ENCODE data around the gene TSC22D2.

DNA sequence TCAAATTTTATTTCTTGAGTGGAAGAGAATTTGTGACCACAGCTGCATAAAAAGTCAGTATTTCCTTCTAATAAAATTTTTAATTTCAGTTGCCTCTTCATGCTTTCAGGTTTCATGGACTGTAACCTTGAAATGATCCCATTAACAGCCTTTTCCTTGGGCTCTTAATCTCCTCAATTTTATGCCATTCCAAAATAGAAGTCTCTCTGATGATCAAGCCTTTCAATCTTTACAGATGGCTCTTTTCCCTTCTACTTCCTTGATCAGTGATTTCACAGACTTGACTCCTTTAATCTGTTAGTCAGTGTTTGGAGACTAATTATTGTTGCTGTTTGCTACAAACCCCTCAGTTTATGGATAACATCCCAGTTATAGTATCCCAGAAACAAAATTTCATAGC is 11.9 kb downstream of the TSC22D2 start:
- TF ChIP-seq, protein P1, sequence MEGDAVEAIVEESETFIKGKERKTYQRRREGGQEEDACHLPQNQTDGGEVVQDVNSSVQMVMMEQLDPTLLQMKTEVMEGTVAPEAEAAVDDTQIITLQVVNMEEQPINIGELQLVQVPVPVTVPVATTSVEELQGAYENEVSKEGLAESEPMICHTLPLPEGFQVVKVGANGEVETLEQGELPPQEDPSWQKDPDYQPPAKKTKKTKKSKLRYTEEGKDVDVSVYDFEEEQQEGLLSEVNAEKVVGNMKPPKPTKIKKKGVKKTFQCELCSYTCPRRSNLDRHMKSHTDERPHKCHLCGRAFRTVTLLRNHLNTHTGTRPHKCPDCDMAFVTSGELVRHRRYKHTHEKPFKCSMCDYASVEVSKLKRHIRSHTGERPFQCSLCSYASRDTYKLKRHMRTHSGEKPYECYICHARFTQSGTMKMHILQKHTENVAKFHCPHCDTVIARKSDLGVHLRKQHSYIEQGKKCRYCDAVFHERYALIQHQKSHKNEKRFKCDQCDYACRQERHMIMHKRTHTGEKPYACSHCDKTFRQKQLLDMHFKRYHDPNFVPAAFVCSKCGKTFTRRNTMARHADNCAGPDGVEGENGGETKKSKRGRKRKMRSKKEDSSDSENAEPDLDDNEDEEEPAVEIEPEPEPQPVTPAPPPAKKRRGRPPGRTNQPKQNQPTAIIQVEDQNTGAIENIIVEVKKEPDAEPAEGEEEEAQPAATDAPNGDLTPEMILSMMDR (IDR thresholded peaks at IDR 0.05) = no peak
- no peak for TF ChIP-seq POLR2A (IDR thresholded peaks at IDR 0.05)

Data from tibial nerve (tissue), 3 donors.